NCI-H187 (cell line): ENCODE measurements around the gene OLFM2.
"Not testable (repeated sequence)": the region's sequence is repeated elsewhere in the genome, so short reads cannot be mapped to it uniquely, and the experiment has no call there.

Experiments used
- DNase-seq, 2 experiments: peaks; one replicate each; lab custom pipeline; 2025; lab: John Stamatoyannopoulos, UW

OLFM2 gene

GRCh38 chr19:9936326-9937000, at the start of gene OLFM2:
Gene OLFM2, minus strand, starts transcription at chr19:9936515. Its CDS starts 149 bp downstream, at chr19:9936366.
- no peak for DNase-seq

- DNase-seq: no peak
These were observed 45.3 kb upstream of the OLFM2 start for GRCh38 chr19:9981406-9982260.

DNA sequence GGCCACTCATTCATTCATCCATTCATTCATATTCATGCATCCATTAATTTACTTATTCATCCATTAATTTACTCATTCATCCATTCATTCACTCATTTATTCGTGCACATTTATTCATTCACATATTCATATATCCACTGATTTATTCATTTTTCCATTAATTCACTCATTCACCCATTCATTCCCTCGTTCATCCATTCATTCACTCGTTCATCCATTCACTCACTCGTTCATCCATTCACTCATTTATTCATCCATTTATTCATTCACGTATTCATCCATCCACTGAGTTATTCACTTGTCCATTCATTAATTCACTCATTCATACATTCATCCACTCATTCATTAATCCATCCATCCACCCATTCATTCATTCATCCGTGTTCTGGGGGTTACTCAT, 35.8 kb upstream of the OLFM2 start:
- DNase-seq: no peak

DNA sequence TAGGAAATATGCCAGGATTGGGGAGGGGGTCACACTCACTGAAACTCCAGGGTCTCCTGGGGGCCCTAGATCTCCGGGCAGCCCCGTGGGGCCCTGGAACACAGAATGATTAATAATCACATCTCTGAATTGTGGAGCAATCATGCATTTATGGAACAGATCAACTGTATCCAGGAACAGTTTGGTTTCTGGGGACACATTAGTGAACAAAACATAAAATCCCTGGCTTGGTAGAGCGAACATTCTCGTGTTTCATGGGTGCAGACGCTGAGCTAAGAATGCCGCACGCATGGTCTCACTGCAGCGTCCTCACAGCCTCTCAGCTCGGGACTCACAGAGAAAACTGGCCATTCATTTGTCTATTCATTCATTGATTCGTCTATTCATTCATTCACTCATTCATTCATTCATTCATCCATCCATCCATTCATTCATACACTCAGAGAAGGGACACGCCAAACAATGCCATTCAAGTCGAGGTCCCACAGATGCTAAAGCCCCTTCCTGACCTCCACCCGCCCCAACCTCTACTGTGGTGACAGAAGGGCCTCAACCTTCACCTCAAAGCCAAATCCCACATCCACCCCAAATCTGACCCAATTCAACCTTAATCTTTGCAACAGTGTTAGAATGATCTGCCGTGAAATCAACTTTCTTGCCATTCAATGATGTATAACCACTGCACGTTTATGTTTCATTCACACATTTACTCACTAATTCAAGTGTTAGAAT, 35.0 kb upstream of the OLFM2 start:
- DNase-seq: no peak

GRCh38 chr19:9970481-9970880, 34.2 kb upstream of the OLFM2 start:
- DNase-seq: no peak

DNA sequence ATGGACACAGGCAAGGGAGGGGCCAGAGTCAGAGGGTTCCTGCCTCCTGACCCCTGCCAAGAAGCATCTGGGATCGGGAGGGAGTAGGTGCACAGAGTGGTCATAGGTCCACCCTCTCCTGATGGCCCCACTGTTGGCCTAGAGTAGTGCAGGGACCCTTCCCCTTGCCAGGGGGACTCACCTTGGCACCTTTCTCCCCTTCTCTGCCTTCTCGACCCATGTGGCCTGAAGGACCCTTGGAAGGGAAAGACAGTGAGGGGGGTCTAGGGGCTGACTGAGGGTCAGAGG, 33.3 kb upstream of the OLFM2 start:
- DNase-seq: no peak

DNA sequence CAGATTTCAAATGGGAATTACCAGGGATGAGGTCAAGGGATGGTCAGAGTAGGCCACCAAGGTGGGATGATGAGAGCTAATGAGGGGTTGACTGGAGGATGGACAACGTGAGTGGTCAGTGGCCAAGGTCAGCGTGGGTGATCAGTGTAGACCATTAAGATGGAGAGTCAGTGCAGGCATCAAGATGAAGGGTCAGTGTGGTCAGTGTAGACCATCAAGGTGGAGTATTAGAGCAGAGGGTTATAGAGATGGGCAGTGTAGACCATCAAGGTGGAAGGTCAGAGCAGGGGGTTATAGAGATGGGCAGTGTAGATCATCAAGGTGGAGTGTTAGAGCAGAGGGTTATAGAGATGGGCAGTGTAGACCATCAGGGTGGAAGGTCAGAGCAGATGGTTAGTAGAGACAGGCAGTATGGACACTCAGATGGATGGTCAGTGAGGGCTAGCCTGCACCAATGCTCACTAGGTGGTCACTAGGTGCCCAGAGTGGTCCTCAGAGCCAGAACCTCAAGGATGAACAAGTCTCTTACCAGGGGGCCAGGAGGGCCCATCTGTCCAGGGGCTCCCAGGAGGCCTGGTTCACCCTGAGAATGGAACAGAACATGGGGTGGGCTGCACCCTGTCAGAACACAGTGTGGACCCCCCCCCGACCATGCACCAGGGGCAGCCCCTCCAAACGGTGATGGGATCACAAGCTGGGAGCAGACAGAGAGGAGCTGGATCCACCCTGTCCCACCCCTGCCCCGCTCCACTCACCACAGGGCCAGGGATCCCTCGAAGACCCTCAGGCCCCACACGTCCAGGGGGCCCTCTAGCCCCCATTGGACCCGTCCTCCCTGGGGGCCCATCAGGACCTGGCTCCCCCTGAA, 32.7 kb upstream of the OLFM2 start:
- DNase-seq: no peak

- no peak for DNase-seq
These were observed 31.0 kb upstream of the OLFM2 start for GRCh38 chr19:9967326-9967725.

DNA sequence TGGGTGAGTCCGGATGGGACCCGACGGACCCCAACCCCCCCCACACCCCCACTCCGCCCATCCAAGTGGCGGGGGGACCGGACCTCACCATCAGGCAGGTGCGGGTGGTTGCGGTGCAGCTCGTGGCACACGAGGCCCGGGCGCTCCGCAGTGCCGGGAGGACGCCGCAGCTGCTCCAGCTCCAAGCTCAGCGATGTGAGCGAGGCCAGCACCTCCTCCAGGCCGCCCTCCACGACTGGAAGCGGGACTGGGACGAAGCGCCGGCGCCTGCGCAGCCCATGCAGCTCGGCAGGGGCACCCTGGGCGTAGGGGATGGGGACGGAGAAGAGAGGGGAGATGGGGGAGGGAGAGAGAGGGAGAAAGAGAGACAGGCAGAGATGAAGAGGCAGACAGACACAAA, 30.1 kb upstream of the OLFM2 start:
- DNase-seq: no peak

- DNase-seq: no peak
These were observed 29.7 kb upstream of the OLFM2 start for GRCh38 chr19:9966024-9966423.

GRCh38 chr19:9962623-9963290, 26.4 kb upstream of the OLFM2 start:
- DNase-seq: no peak

DNA sequence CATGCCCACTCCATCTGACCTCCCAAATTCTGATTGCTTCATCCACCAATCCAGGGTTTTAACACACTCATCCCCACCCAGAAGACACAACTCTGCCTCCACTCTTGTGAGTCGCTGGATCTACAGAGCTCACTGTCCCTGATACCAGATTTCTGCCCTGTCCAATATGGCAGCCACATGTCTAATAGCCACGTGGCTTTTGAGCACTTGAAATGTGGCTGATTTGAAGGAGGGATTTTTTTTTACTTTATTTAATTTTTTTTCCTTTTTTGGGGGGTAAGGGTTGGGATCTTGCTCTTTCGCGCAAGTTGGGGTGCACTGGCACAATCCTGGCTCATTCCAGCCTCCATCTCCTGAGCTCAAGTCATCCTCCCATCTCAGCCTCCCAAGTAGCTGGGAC, 24.8 kb upstream of the OLFM2 start:
- no peak for DNase-seq

GRCh38 chr19:9958379-9958821, 22.1 kb upstream of the OLFM2 start:
- DNase-seq: no peak

- no peak for DNase-seq
These were observed 20.6 kb upstream of the OLFM2 start for GRCh38 chr19:9956956-9957355.

DNA sequence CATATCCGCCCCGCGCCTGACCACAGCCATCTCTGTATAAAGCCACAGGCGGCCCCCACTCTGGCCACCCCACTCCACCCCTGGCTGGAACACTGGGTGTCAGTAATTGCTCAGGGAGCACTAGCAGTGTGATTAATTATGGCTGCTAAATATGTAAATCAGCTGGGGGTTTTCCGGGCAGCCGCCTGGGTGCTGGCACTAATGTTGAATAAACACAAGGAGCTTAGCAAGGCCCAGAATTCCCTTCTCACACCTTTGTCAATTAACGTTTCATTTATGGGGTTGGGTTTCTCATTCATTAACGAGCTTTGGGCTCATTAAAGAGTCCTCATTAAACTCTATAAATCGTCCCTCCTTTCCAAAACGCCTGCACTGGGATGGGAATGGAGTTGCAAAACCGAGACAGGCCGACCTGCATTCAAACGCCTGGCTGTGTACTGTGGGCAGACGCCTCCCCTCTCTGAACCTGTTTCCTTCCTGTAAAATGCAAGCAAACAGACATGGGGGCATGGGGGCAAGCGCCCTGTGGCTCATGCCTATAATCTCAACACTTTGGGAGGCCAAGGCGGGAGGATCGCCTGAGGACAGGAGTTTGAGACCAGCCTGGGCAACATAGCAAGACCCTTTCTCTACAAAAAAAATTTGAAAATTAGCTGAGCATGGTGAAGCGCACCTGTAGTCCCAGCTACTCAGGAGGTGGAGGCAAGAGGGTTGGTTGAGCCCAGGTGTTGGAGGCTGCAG, 17.7 kb upstream of the OLFM2 start:
- DNase-seq: no peak

GRCh38 chr19:9952276-9952675, 16.0 kb upstream of the OLFM2 start:
- no peak for DNase-seq

DNA sequence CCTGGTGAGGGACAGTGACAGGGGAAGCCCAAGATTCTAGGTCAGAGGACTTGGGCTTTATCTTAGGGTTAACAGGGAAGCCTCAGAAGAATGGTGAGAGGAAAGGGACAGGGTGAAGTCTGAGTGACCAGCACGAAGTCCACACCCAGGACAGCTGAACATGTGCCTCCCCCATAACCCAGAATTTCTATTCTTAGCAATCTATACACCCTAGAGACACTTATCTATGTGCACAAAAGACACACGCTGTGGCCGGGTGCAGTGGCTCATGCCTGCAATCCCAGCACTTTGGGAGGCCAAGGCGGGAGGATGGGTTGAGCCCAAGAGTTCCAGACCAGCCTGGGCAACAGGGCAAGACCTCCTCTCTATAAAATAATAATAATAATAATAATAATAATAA, 11.1 kb upstream of the OLFM2 start:
- no peak for DNase-seq

DNA sequence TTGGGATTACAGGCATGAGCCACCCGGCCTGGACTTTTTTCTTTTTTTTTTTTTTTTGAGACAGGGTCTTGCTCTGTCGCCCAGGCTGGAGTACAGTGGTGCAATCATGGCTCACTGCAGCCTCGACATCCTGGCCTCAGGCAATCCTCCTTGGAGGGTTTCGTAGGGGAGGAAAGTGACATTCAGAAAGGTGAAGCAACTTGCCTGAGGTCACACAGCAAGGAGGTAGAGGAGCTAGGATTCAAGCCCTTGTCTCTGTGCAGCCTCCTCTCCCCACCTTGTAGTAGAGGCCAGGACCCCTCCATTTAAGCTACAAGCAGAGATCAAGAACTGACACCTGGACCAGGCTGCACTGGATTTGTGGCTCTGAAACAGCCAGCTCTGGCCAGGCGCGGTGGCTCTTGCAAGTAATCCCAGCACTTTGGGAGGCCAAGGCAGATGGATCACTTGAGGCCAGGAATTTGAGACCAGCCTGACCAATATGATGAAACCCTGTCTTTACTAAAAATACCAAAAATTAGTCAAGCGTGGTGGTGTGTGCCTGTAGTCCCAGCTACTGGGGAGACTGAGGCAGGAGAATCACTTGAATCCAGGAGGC, 10.3 kb upstream of the OLFM2 start:
- DNase-seq: not testable (repeated sequence)

DNA sequence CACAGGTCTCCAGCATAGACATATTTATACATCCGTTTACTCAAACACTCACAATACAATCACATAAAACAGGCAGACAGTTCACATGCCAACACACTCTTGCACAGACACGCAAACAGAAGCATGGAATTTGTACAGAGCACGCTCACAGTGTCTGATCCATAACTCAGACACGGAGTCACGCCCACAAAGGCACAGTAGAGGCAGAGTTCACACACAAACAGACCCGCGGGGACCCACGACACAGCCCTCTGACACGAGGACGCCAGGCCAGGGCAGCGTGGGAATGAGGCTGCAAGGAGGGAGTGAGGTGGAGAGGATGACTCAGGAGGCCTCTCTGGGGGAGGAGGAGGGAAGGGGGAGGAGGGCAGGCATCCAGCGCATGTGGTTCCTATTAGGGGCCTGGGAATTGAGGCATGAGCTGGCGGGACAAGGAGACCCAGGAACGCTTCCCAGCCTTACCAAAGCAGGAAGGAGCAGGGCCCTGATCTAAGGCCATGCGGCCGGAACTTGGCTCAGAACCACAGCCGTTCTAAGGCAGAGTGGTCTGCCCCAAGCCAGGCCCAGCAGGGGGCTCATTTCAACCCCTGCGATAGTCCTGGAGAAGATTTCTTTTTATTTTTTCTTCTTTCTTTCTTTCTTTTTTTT, 9.1 kb upstream of the OLFM2 start:
- DNase-seq: no peak

DNA sequence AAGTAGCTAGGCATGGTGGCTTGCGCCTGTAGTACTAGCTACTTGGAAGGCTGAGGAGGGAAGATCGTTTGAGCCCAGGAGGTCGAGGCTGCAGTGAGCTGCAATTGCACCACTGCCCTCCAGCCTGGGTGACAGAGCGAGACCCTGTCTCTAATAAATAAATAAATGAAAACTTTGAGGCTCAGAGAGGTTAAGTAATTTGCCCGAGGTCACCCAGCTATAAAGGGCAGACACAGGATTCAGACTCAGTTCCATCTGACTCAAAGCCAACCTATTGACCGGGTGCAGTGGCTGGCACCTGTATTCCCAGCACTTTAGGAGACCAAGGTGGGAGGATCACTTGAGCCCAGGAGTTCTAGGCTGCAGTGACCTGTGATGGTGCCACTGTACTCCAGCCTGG, 7.4 kb upstream of the OLFM2 start:
- no peak for DNase-seq
